GM11168 (cell line): ENCODE measurements around the gene SCO2.

Experiments
- in situ Hi-C: fragments of 300-500 bp; cut with MboI; formaldehyde crosslinking; loops from one replicate; pipeline ENCODE4 v1.12.0; 2022; ENCODE audit warnings: low sequenced_read_pairs; ENCODE audit not compliant: unreplicated experiment

The SCO2 gene

GRCh38 chr22:50503475-50504145 lies 21.8 kb downstream of the SCO2 start:
- in situ Hi-C loops = no loop called here

- in situ Hi-C loops = no loop called here
Observed at GRCh38 chr22:50502628-50503474, 22.5 kb downstream of the SCO2 start.

DNA sequence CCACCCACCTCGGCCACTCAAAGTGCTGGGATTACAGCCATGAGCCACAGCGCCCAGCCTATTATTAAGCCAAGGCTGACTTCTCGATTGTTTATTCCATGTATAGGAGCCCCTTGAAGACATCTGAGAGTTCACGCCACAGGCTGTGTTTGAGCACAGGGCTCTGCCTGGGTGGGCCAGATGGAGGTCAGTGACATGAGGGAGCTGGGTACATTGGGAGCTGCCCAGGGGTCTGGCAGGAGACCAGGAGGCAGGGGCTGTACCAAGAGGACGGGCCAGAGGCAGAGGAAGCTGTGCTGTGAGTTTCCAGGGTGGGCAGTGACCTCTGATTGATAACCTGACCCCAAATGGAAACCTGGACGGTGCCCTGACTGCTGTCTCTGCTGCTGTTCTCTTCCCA lies 23.3 kb downstream of the SCO2 start:
- in situ Hi-C loops = no loop called here

DNA sequence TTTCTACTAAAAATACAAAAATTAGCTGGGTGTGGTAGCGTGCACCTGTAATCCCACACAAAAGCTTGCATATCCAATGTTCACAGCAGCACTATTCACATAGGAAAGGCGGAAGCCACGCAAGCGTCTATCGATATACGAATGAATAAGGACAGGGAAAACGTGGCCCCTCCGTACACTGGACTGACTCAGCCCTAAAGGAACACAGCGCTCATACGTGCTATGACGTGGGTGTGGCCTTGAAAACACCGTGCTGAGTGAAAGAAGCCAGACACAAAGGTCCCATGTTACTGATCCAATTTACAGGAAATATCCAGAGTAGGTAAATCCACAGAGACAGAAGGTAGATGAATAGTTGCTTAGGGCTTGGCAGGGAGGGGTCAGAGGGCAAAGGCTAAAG lies 24.9 kb downstream of the SCO2 start:
- in situ Hi-C loops = no loop called here

- in situ Hi-C loops = no loop called here
Observed at GRCh38 chr22:50498322-50498890, 27.0 kb downstream of the SCO2 start.

- in situ Hi-C loops = no loop called here
Observed at GRCh38 chr22:50497093-50497492, 28.3 kb downstream of the SCO2 start.

GRCh38 chr22:50490531-50491308 lies 34.7 kb downstream of the SCO2 start:
- in situ Hi-C loops = no loop called here

DNA sequence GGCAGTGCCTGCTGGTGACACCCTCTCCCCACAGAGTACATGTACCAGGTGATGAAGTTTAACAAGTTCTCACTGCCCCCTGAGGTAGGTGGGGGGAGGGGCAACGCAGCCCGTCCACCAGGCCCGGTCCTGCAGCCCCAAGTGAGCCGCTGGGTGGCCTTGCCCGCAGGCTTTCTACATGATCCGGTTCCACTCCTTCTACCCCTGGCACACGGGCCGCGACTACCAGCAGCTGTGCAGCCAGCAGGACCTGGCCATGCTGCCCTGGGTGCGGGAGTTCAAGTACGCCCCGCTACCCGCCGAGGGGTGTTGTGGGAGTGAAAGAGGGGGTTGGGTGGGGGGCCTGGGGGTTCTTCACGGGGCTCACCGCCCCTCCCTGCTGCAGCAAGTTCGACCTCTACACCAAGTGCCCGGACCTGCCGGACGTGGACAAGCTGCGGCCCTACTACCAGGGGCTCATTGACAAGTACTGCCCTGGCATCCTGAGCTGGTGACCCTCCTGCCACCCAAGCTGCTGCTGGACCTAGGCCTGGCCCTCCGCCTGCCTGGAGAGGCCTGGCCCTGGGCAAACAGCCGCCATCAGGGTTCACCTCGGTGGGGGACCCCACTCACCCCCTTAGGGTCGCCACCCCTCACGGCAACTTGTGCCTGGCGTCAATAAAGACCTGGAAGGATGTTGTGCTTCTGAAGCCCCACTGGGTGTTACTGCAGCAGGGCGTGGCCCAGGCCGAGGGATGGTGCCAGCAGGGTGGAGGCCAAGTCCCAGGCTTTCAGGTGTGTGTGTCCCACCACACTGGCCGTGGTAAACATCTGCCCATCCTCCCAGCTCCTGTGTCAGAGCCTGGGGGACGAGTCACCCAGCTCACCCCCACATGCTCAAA lies 35.8 kb downstream of the SCO2 start:
- in situ Hi-C loops = no loop called here

- in situ Hi-C loops = no loop called here
Observed at GRCh38 chr22:50488886-50489285, 36.5 kb downstream of the SCO2 start.

DNA sequence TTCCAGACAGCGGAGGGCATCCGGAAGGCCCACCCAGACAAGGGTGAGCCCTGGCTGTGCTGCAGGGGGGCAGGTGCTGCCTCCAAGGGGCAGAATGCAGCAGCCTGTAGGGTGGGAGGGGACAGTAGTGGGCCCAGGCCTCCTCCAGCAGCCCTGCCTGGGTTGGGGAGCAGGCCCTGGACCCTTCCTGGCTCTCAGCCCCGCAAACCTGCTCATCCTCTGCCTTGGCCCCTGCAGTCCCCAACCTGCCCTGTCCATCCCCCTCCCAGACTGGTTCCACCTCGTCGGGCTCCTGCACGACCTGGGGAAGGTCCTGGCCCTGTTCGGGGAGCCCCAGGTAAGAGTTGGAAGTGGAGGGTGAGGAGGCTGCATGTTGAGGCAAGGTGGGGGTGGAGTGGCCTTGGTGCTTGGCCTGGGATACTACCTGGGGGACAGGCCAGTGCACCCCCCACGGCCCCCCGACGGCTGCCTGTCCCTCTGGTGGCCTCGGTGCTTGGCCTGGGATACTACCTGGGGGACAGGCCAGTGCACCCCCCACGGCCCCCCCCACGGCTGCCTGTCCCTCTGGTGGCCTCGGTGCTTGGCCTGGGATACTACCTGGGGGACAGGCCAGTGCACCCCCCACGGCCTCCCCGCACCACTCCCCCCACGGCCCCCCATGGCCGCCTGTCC lies 37.3 kb downstream of the SCO2 start:
- in situ Hi-C loops = no loop called here

DNA sequence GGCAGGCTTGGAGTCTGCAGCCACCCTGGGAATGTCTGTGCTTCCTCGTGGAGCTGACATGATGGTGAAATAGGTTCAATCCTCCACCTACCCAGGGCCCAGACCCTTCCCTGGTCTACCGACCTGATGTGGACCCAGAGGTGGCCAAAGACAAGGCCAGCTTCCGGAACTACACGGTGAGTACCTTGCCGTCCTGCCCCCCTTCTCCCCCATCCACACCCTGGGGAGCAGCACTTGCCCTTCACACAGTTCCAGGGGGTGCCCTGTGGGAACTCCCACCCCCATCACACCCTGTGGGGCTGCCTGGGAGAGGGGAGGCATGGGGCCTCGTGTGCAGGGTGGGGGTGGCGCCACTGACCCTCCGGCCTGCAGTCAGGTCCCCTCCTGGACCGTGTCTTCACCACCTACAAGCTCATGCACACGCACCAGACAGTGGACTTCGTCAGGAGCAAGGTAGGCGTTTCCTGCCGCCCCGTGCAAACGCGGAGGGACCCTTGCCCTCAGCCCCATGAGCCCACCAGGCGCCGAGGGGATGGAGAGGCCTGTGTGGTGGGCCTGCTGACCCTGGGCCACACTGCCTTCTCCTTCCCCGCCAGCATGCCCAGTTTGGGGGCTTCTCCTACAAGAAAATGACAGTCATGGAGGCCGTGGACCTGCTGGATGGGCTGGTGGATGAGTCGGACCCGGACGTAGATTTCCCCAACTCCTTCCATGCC lies 38.0 kb downstream of the SCO2 start:
- in situ Hi-C loops = no loop called here

DNA sequence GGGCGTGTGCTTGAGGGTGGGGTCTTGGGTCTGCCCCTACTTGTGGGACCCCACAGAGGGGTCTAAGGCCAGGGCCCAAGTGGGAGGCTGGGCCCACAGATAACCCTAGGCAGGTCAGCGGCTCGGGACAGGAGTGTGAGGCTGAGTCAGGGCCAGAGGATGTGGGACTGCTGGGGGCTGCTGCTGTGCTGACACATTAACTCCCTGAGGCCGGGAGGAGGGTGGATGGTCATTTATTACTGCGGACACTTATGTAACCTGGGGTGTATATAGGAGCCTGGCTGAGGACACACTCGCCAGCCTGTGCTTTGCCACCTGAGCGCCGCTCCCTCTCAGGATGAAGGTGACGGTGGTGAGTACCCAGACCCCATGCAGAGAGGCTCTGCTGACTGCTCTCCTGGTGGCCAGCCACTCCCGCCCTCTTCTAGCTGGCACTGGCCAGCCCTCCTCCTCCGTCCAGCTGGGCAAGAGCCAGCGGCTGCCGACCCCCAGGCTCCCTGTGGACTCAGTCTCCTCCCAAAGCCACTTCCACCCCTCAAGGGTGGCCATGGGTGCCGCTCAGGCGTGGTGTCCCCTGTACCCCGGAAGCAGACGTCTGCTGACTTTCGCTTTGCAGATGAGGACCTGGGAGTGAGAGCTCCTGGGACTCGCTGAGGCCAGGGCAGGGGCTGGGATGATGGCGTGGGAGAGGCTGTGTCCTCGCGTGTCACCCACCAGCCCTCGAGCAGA lies 38.7 kb downstream of the SCO2 start, which contains the start of gene MIOX:
Gene MIOX, plus strand, starts transcription at position 299 of the 729 bp plus-strand sequence. Its CDS starts 39 bp downstream, at position 338.
- in situ Hi-C loops = no loop called here

DNA sequence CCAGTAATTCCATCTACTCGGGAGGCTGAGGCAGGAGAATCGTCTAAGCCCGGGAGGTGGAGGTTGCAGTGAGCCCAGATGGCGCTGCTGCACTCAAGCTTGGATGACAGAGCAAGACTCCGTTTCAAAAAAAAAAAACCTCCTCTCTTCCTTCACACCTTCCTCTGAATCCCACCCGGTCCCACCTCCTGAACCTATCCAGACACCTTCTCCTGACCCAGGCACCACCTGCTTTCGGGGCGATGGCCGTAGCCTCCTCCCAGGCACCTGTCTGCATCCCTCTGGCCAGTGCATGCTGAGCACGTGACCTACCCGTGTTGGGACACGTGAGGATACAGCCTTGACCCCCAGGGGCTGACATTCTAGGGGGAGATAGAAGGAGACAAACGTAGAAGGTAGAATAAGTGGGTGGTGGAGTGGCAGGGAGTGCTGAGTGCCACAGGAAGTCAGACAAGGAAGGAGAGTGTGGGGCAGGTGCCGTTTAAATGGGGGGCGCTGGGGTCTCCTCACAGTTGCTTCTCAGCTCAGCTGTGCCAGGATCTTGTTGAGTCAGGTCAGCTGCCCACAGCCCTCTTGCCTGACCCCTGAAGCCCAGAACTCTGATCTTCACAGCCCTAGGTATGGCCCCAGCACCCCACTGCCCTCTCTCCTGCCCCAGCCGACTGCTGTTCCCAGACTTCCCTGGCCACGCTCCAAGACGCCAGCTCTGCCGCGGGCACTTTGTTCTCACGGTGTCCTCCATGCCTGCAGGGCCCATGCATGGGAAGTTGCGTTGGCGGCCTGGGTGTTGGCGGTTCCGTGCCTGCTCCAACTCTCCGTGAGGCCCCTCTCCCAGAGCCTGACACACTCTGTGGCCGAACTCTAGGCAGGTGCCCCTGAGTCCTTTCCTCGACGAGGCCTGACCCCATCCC lies 39.9 kb downstream of the SCO2 start:
- in situ Hi-C loops = no loop called here

GRCh38 chr22:50483977-50484853 lies 41.2 kb downstream of the SCO2 start:
- in situ Hi-C loops = no loop called here

DNA sequence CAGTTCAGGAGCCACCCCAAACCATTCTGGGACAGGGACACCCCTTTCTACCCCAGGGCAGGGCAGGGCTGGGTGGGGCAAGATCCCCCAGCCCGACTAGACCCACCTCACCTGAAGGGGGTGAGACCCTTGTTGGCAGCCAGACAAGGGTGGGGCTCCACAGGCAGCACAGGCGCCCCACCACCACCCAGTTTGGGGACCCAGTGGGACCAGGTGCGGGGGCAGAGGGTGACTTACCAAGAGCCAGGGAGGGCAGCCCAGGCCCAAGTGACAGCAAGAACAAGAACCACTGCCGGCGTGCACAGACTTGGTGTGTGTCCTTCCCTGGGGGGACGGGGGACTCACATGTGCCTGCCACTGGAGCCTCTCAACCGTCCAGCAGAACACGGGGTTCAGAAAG lies 41.8 kb downstream of the SCO2 start:
- in situ Hi-C loops = no loop called here

DNA sequence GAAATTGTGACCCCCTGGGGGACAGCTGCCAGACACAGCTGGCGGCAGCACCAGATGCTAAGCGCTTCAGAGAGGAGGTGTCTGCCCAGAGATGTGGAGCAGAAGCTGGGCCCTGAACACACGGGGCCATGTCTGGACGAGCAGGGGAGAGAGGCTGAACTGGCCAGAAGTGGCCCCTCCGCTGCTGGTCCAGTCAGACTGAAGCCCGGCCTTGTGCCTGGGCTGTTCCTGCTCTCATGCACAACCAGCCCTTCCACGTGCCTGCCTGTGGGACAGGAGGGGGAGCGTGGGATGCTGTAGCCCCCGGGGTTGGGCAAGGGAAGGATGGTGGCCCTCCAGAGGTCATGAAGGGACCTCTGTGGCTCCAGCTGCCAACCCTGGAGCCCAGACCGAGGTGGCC lies 42.3 kb downstream of the SCO2 start:
- in situ Hi-C loops = no loop called here
